OCI-LY1 (cell line): ENCODE data around the gene ERCC5.

Source experiments
- CTCF ChIP-seq: fragments of 200-600 bp; sonication (generic), shearing (Covaris generic); IDR thresholded peaks from 2 replicates; pipeline ENCODE4 v1.5.1; 2017; ENCODE audit warnings: mild to moderate bottlenecking, antibody characterized with exemption, low read length, moderate library complexity, mixed read lengths
- EZH2 ChIP-seq: fragments of 200-600 bp; sonication (generic), shearing (Covaris generic); IDR thresholded peaks from 2 replicates; pipeline ENCODE4 v1.8.0; 2017; ENCODE audit warnings: borderline replicate concordance, mixed run types, mild to moderate bottlenecking, antibody characterized with exemption, low read length, moderate library complexity, mixed read lengths

DNA sequence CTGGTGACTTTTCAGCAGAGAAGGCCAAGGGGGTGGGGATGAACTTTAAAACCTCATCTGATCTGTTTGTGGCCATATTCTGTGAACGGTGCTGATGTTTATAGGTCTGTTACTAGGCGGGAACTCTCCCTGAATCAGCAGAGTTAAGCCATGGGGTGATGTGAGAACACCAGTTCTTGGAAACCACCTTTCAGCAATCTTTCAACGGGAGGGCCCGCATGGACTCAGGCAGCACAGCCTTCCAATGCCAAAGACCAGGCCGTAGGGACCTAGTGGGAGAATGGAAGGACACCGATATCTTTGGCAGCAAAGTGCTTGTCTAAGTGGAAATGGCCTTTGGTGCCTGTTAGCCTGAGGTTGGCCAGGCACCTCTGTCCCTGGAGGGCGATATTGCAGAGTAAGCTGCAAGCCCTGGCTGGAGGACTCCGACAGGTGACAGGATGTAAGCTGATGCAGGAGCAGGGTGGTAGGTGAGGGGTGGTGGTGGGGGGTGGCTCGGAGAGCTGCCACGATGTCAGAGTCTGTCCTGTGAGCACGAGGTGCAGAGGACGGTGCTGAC lies 57.0 kb downstream of the ERCC5 start:
- TF ChIP-seq CTCF = no peak
- TF ChIP-seq EZH2 = no peak
